SK-N-SH (cell line): ENCODE measurements around the gene STARD13. TPM values are rescaled to one million over a fixed set of nuclear protein-coding genes. Genes with fewer than 3 reads are reported as not detected.

ENCODE experiments used
- CTCF ChIA-PET: fragments of 300-600, 350-600 bp; formaldehyde crosslinking; extraction: SDS; loops from one replicate; lab custom pipeline; 2021; lab: Yijun Ruan, JAX
- POLR2A ChIA-PET: fragments of 350-600 bp; sonication (Branson Sonifier 250); formaldehyde crosslinking; extraction: SDS; loops from one replicate; lab custom pipeline; 2020; ENCODE audit warnings: antibody characterized with exemption, inconsistent platforms; lab: Yijun Ruan, JAX
- DNase-seq: peaks from one replicate; pipeline ENCODE4 v3.0.0; 2012
- H2AFZ ChIP-seq: fragments of 200-600 bp; sonication (generic); 2 replicates; pipeline ENCODE4 v1.8.1; 2016; ENCODE audit warnings: antibody characterized with exemption, mild to moderate bottlenecking, low read depth
- H3F3A ChIP-seq: fragments of 200-600 bp; sonication (generic); replicated peaks from 2 replicates; pipeline ENCODE3; 2016; ENCODE audit warnings: antibody characterized with exemption, mild to moderate bottlenecking; ENCODE audit not compliant: insufficient read depth
- H3K27ac ChIP-seq, 2 experiments: fragments of 200-500 bp in 1 of 2; fragments of 200-600 bp in 1 of 2; sonication (Bioruptor generic) in 1 of 2; sonication (generic), shearing (Covaris generic) in 1 of 2; 2 replicates each; pipeline versions ENCODE4 v1.5.1 to v1.6.1; 2014 to 2016; ENCODE audit warnings: low read depth in 2 of 2, inconsistent platforms in 1 of 2, low read length in 1 of 2, mild to moderate bottlenecking in 1 of 2, mixed read lengths in 1 of 2
- H3K27me3 ChIP-seq: fragments of 200-600 bp; sonication (generic), shearing (Covaris generic); 2 replicates; pipeline ENCODE4 v1.6.1; 2016; ENCODE audit warnings: mixed run types; ENCODE audit not compliant: insufficient read depth
- H3K36me3 ChIP-seq, 2 experiments: fragments of 200-500 bp in 1 of 2; fragments of 200-600 bp in 1 of 2; sonication (Bioruptor generic) in 1 of 2; sonication (generic) in 1 of 2; replicated peaks in 1 of 2; 2 replicates each; pipeline versions ENCODE3 to v1.5.1; 2014 to 2016; ENCODE audit warnings: low read length in 1 of 2, mild to moderate bottlenecking in 1 of 2; ENCODE audit not compliant: insufficient read depth in 2 of 2, control insufficient read depth in 1 of 2
- H3K4me1 ChIP-seq, 2 experiments: fragments of 200-500 bp in 1 of 2; fragments of 200-600 bp in 1 of 2; sonication (Bioruptor generic) in 1 of 2; sonication (generic), shearing (Covaris generic) in 1 of 2; 2 replicates each; pipeline versions ENCODE4 v1.5.1 to v1.6.1; 2014 to 2016; ENCODE audit warnings: low read depth in 1 of 2, low read length in 1 of 2, mixed run types in 1 of 2; ENCODE audit not compliant: insufficient read depth in 2 of 2, control insufficient read depth in 1 of 2
- H3K4me2 ChIP-seq: fragments of 200-600 bp; sonication (generic), shearing (Covaris generic); 2 replicates; pipeline ENCODE4 v1.6.1; 2017; ENCODE audit warnings: mixed run types
- H3K4me3 ChIP-seq, 2 experiments: fragments of 200-500 bp in 1 of 2; fragments of 200-600 bp in 1 of 2; sonication (Bioruptor generic) in 1 of 2; sonication (generic), shearing (Covaris generic) in 1 of 2; 2 replicates each; pipeline versions ENCODE4 v1.5.1 to v1.8.1; 2014 to 2016; ENCODE audit warnings: low read depth in 2 of 2, inconsistent platforms in 1 of 2, low read length in 1 of 2, mild to moderate bottlenecking in 1 of 2, mixed read lengths in 1 of 2, moderate library complexity in 1 of 2
- H3K79me2 ChIP-seq: fragments of 200-600 bp; sonication (generic); 2 replicates; pipeline ENCODE4 v1.8.1; 2017; ENCODE audit warnings: mild to moderate bottlenecking; ENCODE audit not compliant: insufficient read depth
- H3K9ac ChIP-seq: fragments of 200-600 bp; sonication (generic); 2 replicates; pipeline ENCODE4 v1.6.1; 2017; ENCODE audit warnings: mixed run types
- H3K9me2 ChIP-seq: fragments of 200-600 bp; sonication (generic); 2 replicates; pipeline ENCODE4 v1.6.1; 2017; ENCODE audit warnings: mixed run types
- H3K9me3 ChIP-seq: fragments of 200-600 bp; sonication (generic); 2 replicates; pipeline ENCODE4 v1.6.1; 2017; ENCODE audit warnings: mixed run types, mild to moderate bottlenecking, moderate library complexity
- H4K20me1 ChIP-seq: fragments of 200-600 bp; sonication (generic); 2 replicates; pipeline ENCODE4 v1.6.1; 2017; ENCODE audit warnings: mild to moderate bottlenecking, mixed run types; ENCODE audit not compliant: insufficient read depth
- CHD2 ChIP-seq: fragments of 150-350 bp; IDR thresholded peaks from 2 replicates; pipeline ENCODE4 v1.6.1; 2018; ENCODE audit warnings: low read length; ENCODE audit not compliant: partially characterized antibody
- EP300 ChIP-seq, 2 experiments: IDR thresholded peaks; 2 replicates each; pipeline versions ENCODE4 v1.4.0 to v1.6.1; 2012; ENCODE audit warnings: borderline replicate concordance in 1 of 2, low read depth in 1 of 2, low read length in 1 of 2
- EZH2phosphoT487 ChIP-seq: fragments of 200-600 bp; sonication (generic); IDR thresholded peaks from 2 replicates; pipeline ENCODE4 v1.6.1; 2017; ENCODE audit warnings: low read depth, mixed run types, mild to moderate bottlenecking, antibody characterized with exemption, moderate library complexity, borderline replicate concordance
- FOXJ3 ChIP-seq: sonication (generic); formaldehyde crosslinking; IDR thresholded peaks from 2 replicates; pipeline ENCODE4 v1.5.1; 2020; ENCODE audit warnings: mild to moderate bottlenecking, missing genetic modification reagents
- FOXM1 ChIP-seq: IDR thresholded peaks from 2 replicates; pipeline ENCODE4 v1.4.0; 2012; ENCODE audit warnings: low read depth, mild to moderate bottlenecking
- GATA2 ChIP-seq: sonication (generic); formaldehyde crosslinking; IDR thresholded peaks from 2 replicates; pipeline ENCODE4 v1.5.0; 2020; ENCODE audit warnings: mild to moderate bottlenecking, missing genetic modification reagents
- JUND ChIP-seq: IDR thresholded peaks from 2 replicates; pipeline ENCODE4 v1.4.0; 2012
- MEF2A ChIP-seq: IDR thresholded peaks from 2 replicates; pipeline ENCODE4 v1.4.0; 2012; ENCODE audit warnings: low read depth, borderline replicate concordance
- MXI1 ChIP-seq: IDR thresholded peaks from 2 replicates; pipeline ENCODE4 v1.6.1; 2012; ENCODE audit warnings: mild to moderate bottlenecking, low read depth, low read length, improper control_type of control experiment
- NFIC ChIP-seq: IDR thresholded peaks from 2 replicates; pipeline ENCODE4 v1.4.0; 2012; ENCODE audit warnings: borderline replicate concordance
- POLR2AphosphoS5 ChIP-seq: IDR thresholded peaks from 2 replicates; pipeline ENCODE4 v1.6.1; 2012; ENCODE audit warnings: low read depth, low read length
- RAD21 ChIP-seq: IDR thresholded peaks from 2 replicates; pipeline ENCODE4 v1.6.1; 2012; ENCODE audit warnings: mild to moderate bottlenecking, low read length
- RCOR1 ChIP-seq: fragments of 150-350 bp; IDR thresholded peaks from 2 replicates; pipeline ENCODE4 v1.6.1; 2017; ENCODE audit warnings: antibody characterized with exemption, low read length
- RFX5 ChIP-seq: IDR thresholded peaks from 2 replicates; pipeline ENCODE4 v1.6.1; 2012; ENCODE audit warnings: mild to moderate bottlenecking, improper control_type of control experiment, low read length
- SIN3A ChIP-seq: IDR thresholded peaks from 2 replicates; pipeline ENCODE4 v1.6.1; 2012; ENCODE audit warnings: low read depth, mild to moderate bottlenecking, low read length, moderate library complexity, borderline replicate concordance
- TAF1 ChIP-seq: IDR thresholded peaks from 2 replicates; pipeline ENCODE4 v1.6.1; 2012; ENCODE audit warnings: low read depth, mild to moderate bottlenecking, low read length, moderate library complexity, borderline replicate concordance
- TEAD4 ChIP-seq: IDR thresholded peaks from 2 replicates; pipeline ENCODE4 v1.4.0; 2012; ENCODE audit warnings: mild to moderate bottlenecking, borderline replicate concordance; ENCODE audit not compliant: insufficient read depth
- YY1 ChIP-seq: IDR thresholded peaks from 2 replicates; pipeline ENCODE4 v1.4.0; 2012; ENCODE audit warnings: low read depth, mild to moderate bottlenecking
- WGBS: methylation state at CpG from one replicate; pipeline ENCODE4 v1.1.6; 2017; ENCODE audit warnings: low lambda C conversion rate; 5-methylcytosine and 5-hydroxymethylcytosine counted together
- polyA plus RNA-seq, 3 experiments: library from polyadenylated mRNA; depleted of rRNA; stranded (reverse); fragments of >200 nt; gene quantifications; 2 replicates each; pipeline ENCODE4 v1.2.3, GENCODE V29; 2012
- TF ChIP-seq, protein P1 (sequence below): IDR thresholded peaks from 2 replicates; pipeline ENCODE4 v1.4.0; 2012; ENCODE audit warnings: low read depth
- TF ChIP-seq, protein P2 (sequence below): fragments of 200-600 bp; sonication (generic); IDR thresholded peaks from 2 replicates; pipeline ENCODE4 v1.6.1; 2017; ENCODE audit warnings: antibody characterized with exemption, mild to moderate bottlenecking, moderate library complexity
- TF ChIP-seq, protein P3 (sequence below): IDR thresholded peaks from 2 replicates; pipeline ENCODE4 v1.4.0; 2012; ENCODE audit warnings: low read depth, borderline replicate concordance
- TF ChIP-seq, protein P4 (sequence below): IDR thresholded peaks from 2 replicates; pipeline ENCODE4; 2012
- TF ChIP-seq, protein P5 (sequence below): fragments of 150-350 bp; IDR thresholded peaks from 2 replicates; pipeline ENCODE4 v1.6.1; 2017; ENCODE audit warnings: antibody characterized with exemption, low read length, low read depth, borderline replicate concordance
- TF ChIP-seq, protein P6 (sequence below): IDR thresholded peaks from 2 replicates; pipeline ENCODE4 v1.4.0; 2012; ENCODE audit warnings: low read depth, borderline replicate concordance

STARD13 gene
- polyA plus RNA-seq, 1 of the 3 experiments (the other 2 are of a cell fraction): 5.7 TPM

DNA sequence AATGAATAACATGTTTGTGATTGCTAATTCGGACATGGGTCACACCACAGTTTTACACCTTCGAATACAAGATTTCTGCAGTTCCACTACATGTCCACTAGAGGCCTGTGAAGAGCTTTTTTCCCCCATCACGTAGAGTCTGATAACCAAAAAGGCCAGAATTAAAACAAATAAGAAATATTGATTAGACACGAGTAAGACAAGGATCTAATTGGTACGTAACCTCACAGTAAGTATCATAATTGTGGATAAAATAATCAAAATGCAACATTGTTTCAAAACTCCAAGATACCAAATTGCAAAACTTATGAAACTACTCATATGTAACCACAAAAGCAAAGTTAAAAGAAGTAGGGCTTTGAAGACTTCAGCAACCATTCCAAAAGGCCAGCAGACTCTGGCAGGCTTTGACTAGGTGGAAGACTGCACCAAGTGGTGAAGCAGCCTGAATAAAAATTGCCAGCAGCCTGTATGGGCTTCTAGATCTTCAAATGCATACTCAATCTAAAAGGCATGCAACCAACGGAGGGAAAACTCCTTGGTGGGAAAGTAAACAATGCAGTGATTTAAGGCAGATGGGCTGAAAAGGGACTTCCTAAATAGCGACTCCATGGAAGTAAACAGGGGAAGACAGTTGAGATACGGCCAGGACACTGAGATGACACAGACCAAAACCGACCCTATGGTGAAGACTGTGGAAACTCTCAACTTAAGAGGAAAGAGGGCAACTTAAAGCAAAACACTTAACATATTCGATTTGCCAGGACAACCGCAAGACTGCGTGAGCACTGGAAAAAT, 56.7 kb downstream of the STARD13 start:
- Histone ChIP-seq H3K79me2 (peaks cover 68% of the 10 kb centered on the region), H3K27me3 (no peaks in the 10 kb centered on the region), H3K9ac (peak overlapping the region; percentile 57), H3K9me2 (no peaks in the 10 kb centered on the region), H4K20me1 (no peaks in the 10 kb centered on the region), H3K4me2 (peak overlapping the region; percentile 60), H3K4me3 (peak overlapping the region in 1 of 2 experiments; percentile 34; a peak in 1 of 4 replicates), H2AFZ (no peak overlapping the region), H3K27ac (peak overlapping the region; percentile 57 to 97), H3K4me1 (peaks cover 17 to 47% of the 10 kb centered on the region in 2 experiments), H3K36me3 (peaks cover 0 to 10% of the 10 kb centered on the region in 2 experiments), H3K9me3 (no peaks in the 10 kb centered on the region; the same call in 1 of the 2 replicates), H3F3A (peaks cover 28% of the 10 kb centered on the region)
- 43% methylated on average over 12 of the region's 12 CpGs for WGBS
- ChIA-PET POLR2A (no interaction called here), CTCF (interaction anchor here (0.5 to 2.9 kb wide), 32 partner anchors 9 to 643 kb away, joined by 3 to 21 read pairs (median 3); partner anchors contain the start of gene PDS5B)
- peak; percentile 50 for DNase-seq
- no peak for TF ChIP-seq SIN3A
- no peak for TF ChIP-seq EZH2phosphoT487
- TF ChIP-seq, protein P1, sequence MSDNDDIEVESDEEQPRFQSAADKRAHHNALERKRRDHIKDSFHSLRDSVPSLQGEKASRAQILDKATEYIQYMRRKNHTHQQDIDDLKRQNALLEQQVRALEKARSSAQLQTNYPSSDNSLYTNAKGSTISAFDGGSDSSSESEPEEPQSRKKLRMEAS: no peak
- TF ChIP-seq, protein P2, sequence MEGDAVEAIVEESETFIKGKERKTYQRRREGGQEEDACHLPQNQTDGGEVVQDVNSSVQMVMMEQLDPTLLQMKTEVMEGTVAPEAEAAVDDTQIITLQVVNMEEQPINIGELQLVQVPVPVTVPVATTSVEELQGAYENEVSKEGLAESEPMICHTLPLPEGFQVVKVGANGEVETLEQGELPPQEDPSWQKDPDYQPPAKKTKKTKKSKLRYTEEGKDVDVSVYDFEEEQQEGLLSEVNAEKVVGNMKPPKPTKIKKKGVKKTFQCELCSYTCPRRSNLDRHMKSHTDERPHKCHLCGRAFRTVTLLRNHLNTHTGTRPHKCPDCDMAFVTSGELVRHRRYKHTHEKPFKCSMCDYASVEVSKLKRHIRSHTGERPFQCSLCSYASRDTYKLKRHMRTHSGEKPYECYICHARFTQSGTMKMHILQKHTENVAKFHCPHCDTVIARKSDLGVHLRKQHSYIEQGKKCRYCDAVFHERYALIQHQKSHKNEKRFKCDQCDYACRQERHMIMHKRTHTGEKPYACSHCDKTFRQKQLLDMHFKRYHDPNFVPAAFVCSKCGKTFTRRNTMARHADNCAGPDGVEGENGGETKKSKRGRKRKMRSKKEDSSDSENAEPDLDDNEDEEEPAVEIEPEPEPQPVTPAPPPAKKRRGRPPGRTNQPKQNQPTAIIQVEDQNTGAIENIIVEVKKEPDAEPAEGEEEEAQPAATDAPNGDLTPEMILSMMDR: peak; percentile 96
- TF ChIP-seq TAF1: no peak
- no peak for TF ChIP-seq JUND
- TF ChIP-seq, protein P3, sequence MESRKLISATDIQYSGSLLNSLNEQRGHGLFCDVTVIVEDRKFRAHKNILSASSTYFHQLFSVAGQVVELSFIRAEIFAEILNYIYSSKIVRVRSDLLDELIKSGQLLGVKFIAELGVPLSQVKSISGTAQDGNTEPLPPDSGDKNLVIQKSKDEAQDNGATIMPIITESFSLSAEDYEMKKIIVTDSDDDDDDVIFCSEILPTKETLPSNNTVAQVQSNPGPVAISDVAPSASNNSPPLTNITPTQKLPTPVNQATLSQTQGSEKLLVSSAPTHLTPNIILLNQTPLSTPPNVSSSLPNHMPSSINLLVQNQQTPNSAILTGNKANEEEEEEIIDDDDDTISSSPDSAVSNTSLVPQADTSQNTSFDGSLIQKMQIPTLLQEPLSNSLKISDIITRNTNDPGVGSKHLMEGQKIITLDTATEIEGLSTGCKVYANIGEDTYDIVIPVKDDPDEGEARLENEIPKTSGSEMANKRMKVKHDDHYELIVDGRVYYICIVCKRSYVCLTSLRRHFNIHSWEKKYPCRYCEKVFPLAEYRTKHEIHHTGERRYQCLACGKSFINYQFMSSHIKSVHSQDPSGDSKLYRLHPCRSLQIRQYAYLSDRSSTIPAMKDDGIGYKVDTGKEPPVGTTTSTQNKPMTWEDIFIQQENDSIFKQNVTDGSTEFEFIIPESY: no peak
- no peak for TF ChIP-seq FOXM1
- TF ChIP-seq, protein P4, sequence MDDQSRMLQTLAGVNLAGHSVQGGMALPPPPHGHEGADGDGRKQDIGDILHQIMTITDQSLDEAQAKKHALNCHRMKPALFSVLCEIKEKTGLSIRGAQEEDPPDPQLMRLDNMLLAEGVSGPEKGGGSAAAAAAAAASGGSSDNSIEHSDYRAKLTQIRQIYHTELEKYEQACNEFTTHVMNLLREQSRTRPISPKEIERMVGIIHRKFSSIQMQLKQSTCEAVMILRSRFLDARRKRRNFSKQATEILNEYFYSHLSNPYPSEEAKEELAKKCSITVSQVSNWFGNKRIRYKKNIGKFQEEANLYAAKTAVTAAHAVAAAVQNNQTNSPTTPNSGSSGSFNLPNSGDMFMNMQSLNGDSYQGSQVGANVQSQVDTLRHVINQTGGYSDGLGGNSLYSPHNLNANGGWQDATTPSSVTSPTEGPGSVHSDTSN: peak; percentile 13; the same call in 1 of the 2 replicates
- peak; percentile 19 for TF ChIP-seq CHD2
- TF ChIP-seq, protein P5, sequence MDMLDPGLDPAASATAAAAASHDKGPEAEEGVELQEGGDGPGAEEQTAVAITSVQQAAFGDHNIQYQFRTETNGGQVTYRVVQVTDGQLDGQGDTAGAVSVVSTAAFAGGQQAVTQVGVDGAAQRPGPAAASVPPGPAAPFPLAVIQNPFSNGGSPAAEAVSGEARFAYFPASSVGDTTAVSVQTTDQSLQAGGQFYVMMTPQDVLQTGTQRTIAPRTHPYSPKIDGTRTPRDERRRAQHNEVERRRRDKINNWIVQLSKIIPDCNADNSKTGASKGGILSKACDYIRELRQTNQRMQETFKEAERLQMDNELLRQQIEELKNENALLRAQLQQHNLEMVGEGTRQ: no peak
- TF ChIP-seq NFIC: no peak
- TF ChIP-seq EP300 (IDR thresholded peaks at IDR 0.05; ENCODE audit: borderline replicate concordance in 1 of 2, low read depth in 1 of 2, low read length in 1 of 2): peak in 1 of 2 experiments; percentile 17; a peak in 1 of 4 replicates
- no peak for TF ChIP-seq MEF2A
- peak; percentile 95 for TF ChIP-seq RAD21
- no peak for TF ChIP-seq MXI1
- no peak for TF ChIP-seq RCOR1
- TF ChIP-seq, protein P6, sequence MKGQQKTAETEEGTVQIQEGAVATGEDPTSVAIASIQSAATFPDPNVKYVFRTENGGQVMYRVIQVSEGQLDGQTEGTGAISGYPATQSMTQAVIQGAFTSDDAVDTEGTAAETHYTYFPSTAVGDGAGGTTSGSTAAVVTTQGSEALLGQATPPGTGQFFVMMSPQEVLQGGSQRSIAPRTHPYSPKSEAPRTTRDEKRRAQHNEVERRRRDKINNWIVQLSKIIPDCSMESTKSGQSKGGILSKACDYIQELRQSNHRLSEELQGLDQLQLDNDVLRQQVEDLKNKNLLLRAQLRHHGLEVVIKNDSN: no peak
- no peak for TF ChIP-seq FOXJ3 (CRISPR knock-in tag)
- no peak for TF ChIP-seq TEAD4
- TF ChIP-seq POLR2AphosphoS5: no peak
- TF ChIP-seq RFX5: no peak
- no peak for TF ChIP-seq YY1
- TF ChIP-seq GATA2 (CRISPR knock-in tag): no peak
